Smooth muscle cell (in vitro differentiated cells): ENCODE measurements around the gene PSMA5. TPM values are rescaled to one million over a fixed set of nuclear protein-coding genes. Genes with fewer than 3 reads are reported as not detected.

ENCODE experiments used
- DNase-seq: peaks from one replicate; lab custom pipeline; 2025; ENCODE audit not compliant: unreplicated experiment; lab: John Stamatoyannopoulos, UW
- H2AFZ ChIP-seq: fragments of 200-600 bp; sonication (generic); 2 replicates; pipeline ENCODE4 v1.6.0; 2016; ENCODE audit warnings: antibody characterized with exemption, low read depth, mild to moderate bottlenecking
- H3F3A ChIP-seq: fragments of 200-600 bp; sonication (generic); 2 replicates; pipeline ENCODE4 v1.6.0; 2017; ENCODE audit warnings: antibody characterized with exemption, low read depth
- H3K27ac ChIP-seq: fragments of 200-600 bp; sonication (generic); 2 replicates; pipeline ENCODE4 v1.5.1; 2016; ENCODE audit warnings: low read depth, mild to moderate bottlenecking
- H3K27me3 ChIP-seq: fragments of 200-600 bp; sonication (generic); 2 replicates; pipeline ENCODE4 v1.6.1; 2016; ENCODE audit warnings: low read depth, mild to moderate bottlenecking
- H3K36me3 ChIP-seq: fragments of 200-600 bp; sonication (generic); 2 replicates; pipeline ENCODE4 v1.5.1; 2016; ENCODE audit warnings: low read depth
- H3K4me1 ChIP-seq: fragments of 200-600 bp; sonication (generic); 2 replicates; pipeline ENCODE4 v1.5.1; 2016; ENCODE audit warnings: low read depth
- H3K4me2 ChIP-seq: fragments of 200-600 bp; sonication (generic); 2 replicates; pipeline ENCODE4 v1.6.0; 2016; ENCODE audit warnings: mild to moderate bottlenecking
- H3K4me3 ChIP-seq: fragments of 200-600 bp; sonication (generic); 2 replicates; pipeline ENCODE4 v1.5.1; 2016; ENCODE audit warnings: mild to moderate bottlenecking
- H3K79me2 ChIP-seq: fragments of 200-600 bp; sonication (generic); 2 replicates; pipeline ENCODE4 v1.6.0; 2016; ENCODE audit warnings: low read depth, mild to moderate bottlenecking
- H3K9ac ChIP-seq: fragments of 200-600 bp; sonication (generic); 2 replicates; pipeline ENCODE4 v1.6.0; 2016; ENCODE audit warnings: low read depth
- H3K9me3 ChIP-seq: fragments of 200-600 bp; sonication (generic); replicated peaks from 2 replicates; pipeline ENCODE4 v1.5.1; 2016; ENCODE audit warnings: low read depth
- H4K20me1 ChIP-seq: fragments of 200-600 bp; sonication (generic); 2 replicates; pipeline ENCODE4 v1.6.0; 2016; ENCODE audit warnings: low read depth
- WGBS: methylation state at CpG from one replicate; pipeline ENCODE4 v1.1.7; 2016; ENCODE audit warnings: low lambda C conversion rate; 5-methylcytosine and 5-hydroxymethylcytosine counted together
- polyA plus RNA-seq: library from polyadenylated mRNA; unstranded; fragments of >200 nt; fragmentation: Nextera tagmentation; extraction: Ambion mirVana; gene quantifications from 2 replicates; pipeline ENCODE4 v1.2.1, GENCODE V29; 2016
- total RNA-seq: library from RNA; depleted of rRNA; stranded (reverse); fragments of >200 nt; gene quantifications from 2 replicates; pipeline ENCODE4 v1.2.3, GENCODE V29; 2014
- TF ChIP-seq, protein P1 (sequence below): fragments of 200-600 bp; sonication (generic); IDR thresholded peaks from 2 replicates; pipeline ENCODE4 v1.5.1; 2017; ENCODE audit warnings: borderline replicate concordance, mild to moderate bottlenecking, antibody characterized with exemption; ENCODE audit not compliant: insufficient read depth, poor library complexity, severe bottlenecking

PSMA5 gene
- total and polyA plus RNA-seq, 2 experiments from 2014 or later, result 57.2 to 93.9 TPM

DNA sequence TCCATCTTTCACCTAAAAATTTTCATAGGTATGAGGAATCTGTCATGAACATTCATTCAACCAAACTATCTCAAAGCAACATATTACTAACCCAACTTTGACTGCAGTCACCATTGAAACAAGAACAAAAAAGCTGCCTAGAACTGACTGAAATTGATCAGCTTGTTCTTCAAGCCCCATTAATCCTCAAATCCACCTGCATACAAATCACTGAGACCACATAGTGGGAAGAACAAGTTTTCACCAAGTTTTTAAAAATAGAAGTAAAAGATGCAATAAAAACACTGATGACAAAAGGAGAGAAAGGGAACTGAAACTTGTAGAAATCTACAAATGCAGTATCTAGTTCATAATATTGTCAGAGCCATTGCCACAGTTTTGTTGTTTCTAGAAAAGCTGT lies 34.6 kb downstream of the PSMA5 start:
- Histone ChIP-seq H3K4me2 (peak overlapping the region; percentile 26), H3K4me1 (peaks cover 17% of the 10 kb centered on the region), H3K79me2 (peaks cover 13% of the 10 kb centered on the region), H3K27me3 (peaks cover 3% of the 10 kb centered on the region), H3K27ac (peak overlapping the region; percentile 34), H3K9ac (no peak overlapping the region), H4K20me1 (no peaks in the 10 kb centered on the region), H3K36me3 (no peaks in the 10 kb centered on the region), H3F3A (no peaks in the 10 kb centered on the region), H3K4me3 (no peak overlapping the region), H2AFZ (peak overlapping the region; percentile 20), H3K9me3 (no peaks in the 10 kb centered on the region)
- no peak for DNase-seq
- TF ChIP-seq, protein P1, sequence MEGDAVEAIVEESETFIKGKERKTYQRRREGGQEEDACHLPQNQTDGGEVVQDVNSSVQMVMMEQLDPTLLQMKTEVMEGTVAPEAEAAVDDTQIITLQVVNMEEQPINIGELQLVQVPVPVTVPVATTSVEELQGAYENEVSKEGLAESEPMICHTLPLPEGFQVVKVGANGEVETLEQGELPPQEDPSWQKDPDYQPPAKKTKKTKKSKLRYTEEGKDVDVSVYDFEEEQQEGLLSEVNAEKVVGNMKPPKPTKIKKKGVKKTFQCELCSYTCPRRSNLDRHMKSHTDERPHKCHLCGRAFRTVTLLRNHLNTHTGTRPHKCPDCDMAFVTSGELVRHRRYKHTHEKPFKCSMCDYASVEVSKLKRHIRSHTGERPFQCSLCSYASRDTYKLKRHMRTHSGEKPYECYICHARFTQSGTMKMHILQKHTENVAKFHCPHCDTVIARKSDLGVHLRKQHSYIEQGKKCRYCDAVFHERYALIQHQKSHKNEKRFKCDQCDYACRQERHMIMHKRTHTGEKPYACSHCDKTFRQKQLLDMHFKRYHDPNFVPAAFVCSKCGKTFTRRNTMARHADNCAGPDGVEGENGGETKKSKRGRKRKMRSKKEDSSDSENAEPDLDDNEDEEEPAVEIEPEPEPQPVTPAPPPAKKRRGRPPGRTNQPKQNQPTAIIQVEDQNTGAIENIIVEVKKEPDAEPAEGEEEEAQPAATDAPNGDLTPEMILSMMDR, result no peak

DNA sequence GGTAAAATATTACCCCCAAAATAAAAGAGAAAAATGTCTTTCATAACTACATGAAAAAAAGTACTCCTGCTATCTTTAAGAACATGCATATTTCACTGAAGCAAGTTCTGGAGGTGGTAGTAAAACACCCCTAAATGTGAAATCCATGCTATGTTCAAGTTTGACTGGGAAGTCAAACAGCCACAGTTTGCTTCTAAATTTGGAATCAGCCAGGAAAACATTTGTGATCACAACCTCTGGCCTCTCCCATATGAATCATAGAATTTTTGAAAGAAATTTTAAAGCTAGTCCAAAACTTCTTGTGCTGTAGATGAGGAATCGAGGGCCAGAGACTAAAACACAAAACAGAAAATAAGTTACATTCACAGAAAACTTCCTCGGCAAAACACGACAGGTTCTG lies 35.1 kb downstream of the PSMA5 start:
- H3F3A ChIP-seq, result no peaks in the 10 kb centered on the region
- WGBS, result 86% methylated on average over 3 of the region's 3 CpGs
- H3K27me3 ChIP-seq, result no peaks in the 10 kb centered on the region
- no peaks in the 10 kb centered on the region for H4K20me1 ChIP-seq
- H3K9me3 ChIP-seq, result no peaks in the 10 kb centered on the region
- H3K4me1 ChIP-seq, result peaks cover 13% of the 10 kb centered on the region
- H3K9ac ChIP-seq, result no peak overlapping the region
- no peak for DNase-seq
- H2AFZ ChIP-seq, result peak overlapping the region; percentile 20
- peak overlapping the region; percentile 34 for H3K27ac ChIP-seq
- TF ChIP-seq, protein P1, result no peak
- peaks cover 13% of the 10 kb centered on the region for H3K79me2 ChIP-seq
- peak overlapping the region; percentile 26 for H3K4me2 ChIP-seq
- H3K36me3 ChIP-seq, result no peaks in the 10 kb centered on the region
- H3K4me3 ChIP-seq, result no peak overlapping the region

DNA sequence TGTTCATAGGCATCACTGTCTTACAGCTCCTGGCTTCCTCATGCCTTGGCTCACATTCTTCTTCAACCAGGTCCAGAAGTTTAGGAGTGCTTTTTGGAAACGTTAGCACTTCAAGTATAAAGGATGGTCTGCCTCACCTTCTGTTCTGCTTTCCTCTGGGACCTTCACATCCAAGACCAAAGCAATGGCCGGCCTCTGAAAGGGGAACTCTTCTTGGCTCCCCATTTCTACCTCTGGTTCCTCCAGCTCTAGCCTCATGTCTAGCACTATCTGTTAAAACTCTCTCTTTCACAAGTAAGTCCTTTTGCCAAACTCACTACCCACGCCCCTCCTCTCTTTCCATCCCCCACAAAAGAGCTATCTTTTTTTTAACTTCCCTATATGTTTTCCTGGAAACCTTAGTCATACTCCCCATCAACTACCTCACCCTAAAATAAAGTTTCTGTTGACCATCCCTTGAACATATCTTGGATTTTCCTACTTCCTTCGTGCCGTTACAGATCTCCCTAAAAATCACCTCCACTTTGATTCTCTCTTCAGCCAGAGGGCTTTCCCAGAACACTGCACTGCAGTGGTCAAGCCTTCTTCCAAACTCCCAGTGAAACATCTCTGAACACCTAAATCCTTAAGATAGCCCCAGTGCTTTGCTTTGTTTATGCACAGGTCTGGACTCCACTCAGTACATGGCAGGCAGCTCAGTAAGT lies 36.5 kb downstream of the PSMA5 start:
- H3K9me3 ChIP-seq, result no peaks in the 10 kb centered on the region
- H3F3A ChIP-seq, result no peaks in the 10 kb centered on the region
- no peak overlapping the region for H3K27ac ChIP-seq
- H4K20me1 ChIP-seq, result no peaks in the 10 kb centered on the region
- peaks cover 13% of the 10 kb centered on the region for H3K4me1 ChIP-seq
- WGBS, result 96% methylated on average over 5 of the region's 5 CpGs
- H3K79me2 ChIP-seq, result peaks cover 25% of the 10 kb centered on the region
- DNase-seq, result no peak
- H3K27me3 ChIP-seq, result no peaks in the 10 kb centered on the region
- no peaks in the 10 kb centered on the region for H3K36me3 ChIP-seq
- H3K9ac ChIP-seq, result no peak overlapping the region
- no peak overlapping the region for H3K4me2 ChIP-seq
- no peak overlapping the region for H3K4me3 ChIP-seq
- TF ChIP-seq, protein P1, result no peak
- H2AFZ ChIP-seq, result no peak overlapping the region
